CD4-positive, alpha-beta memory T cell (primary cell): ENCODE measurements around the gene MXRA8. TPM values are rescaled to one million over a fixed set of nuclear protein-coding genes. Genes with fewer than 3 reads are reported as not detected.
"Not testable (repeated sequence)": the region's sequence is repeated elsewhere in the genome, so short reads cannot be mapped to it uniquely, and the experiment has no call there.

Experiments
- CTCF ChIA-PET: fragments of 350-600 bp; sonication (Branson Sonifier 250); formaldehyde crosslinking; loops from one replicate; lab custom pipeline; 2021; ENCODE audit warnings: inconsistent platforms; ENCODE audit not compliant: partially characterized antibody; lab: Charles Lee
- POLR2A ChIA-PET: fragments of 350-600 bp; sonication (Branson Sonifier 250); formaldehyde crosslinking; loops from one replicate; lab custom pipeline; 2021; ENCODE audit not compliant: partially characterized antibody; lab: Charles Lee
- DNase-seq, 5 donors: peaks; one replicate each; pipeline versions ENCODE4 v3.0.0 to v3.0.0-alpha.2; 2020 to 2022; ENCODE audit warnings: mixed read lengths in 1 of 5
- H3K27ac ChIP-seq: one replicate; pipeline ENCODE4 v1.7.0; 2013; ENCODE audit warnings: low read depth, low read length
- H3K27me3 ChIP-seq: 2 replicates; pipeline ENCODE4 v1.7.0; 2013; ENCODE audit warnings: mild to moderate bottlenecking, low read length, moderate library complexity; ENCODE audit not compliant: insufficient read depth
- H3K36me3 ChIP-seq: 2 replicates; pipeline ENCODE4 v1.7.0; 2013; ENCODE audit warnings: mild to moderate bottlenecking, low read length, moderate library complexity; ENCODE audit not compliant: insufficient read depth
- H3K4me1 ChIP-seq: 2 replicates; pipeline ENCODE4 v1.7.0; 2013; ENCODE audit warnings: mild to moderate bottlenecking, low read length, moderate library complexity; ENCODE audit not compliant: insufficient read depth
- H3K4me3 ChIP-seq, 2 donors: one replicate each; pipeline ENCODE4 v1.7.0; 2013; ENCODE audit warnings: low read length in 2 of 2, mild to moderate bottlenecking in 1 of 2
- H3K9me3 ChIP-seq, 2 donors: one replicate each; pipeline ENCODE4 v1.7.0; 2013; ENCODE audit warnings: low read length in 2 of 2, control low read depth in 1 of 2; ENCODE audit not compliant: control insufficient read depth in 1 of 2
- H3K27ac Mint-ChIP-seq, 7 donors: one replicate each; pipeline ENCODE4 v1.8.0; 2020 to 2021; ENCODE audit warnings: mixed read lengths in 7 of 7, mild to moderate bottlenecking in 6 of 7, inconsistent platforms in 3 of 7, moderate library complexity in 3 of 7
- H3K27me3 Mint-ChIP-seq, 2 donors: one replicate each; pipeline ENCODE4 v1.8.0; 2020 to 2021; ENCODE audit warnings: mixed read lengths in 2 of 2
- H3K36me3 Mint-ChIP-seq, 2 donors: one replicate each; pipeline ENCODE4 v1.8.0; 2020 to 2021; ENCODE audit warnings: mixed read lengths in 2 of 2, inconsistent platforms in 1 of 2, mild to moderate bottlenecking in 1 of 2
- H3K4me1 Mint-ChIP-seq, 4 donors: one replicate each; pipeline ENCODE4 v1.8.0; 2020 to 2021; ENCODE audit warnings: mixed read lengths in 4 of 4, mild to moderate bottlenecking in 1 of 4
- H3K4me3 Mint-ChIP-seq, 8 donors: one replicate each; pipeline ENCODE4 v1.8.0; 2020 to 2021; ENCODE audit warnings: mixed read lengths in 8 of 8, mild to moderate bottlenecking in 7 of 8, moderate library complexity in 6 of 8, inconsistent platforms in 3 of 8
- H3K9me3 Mint-ChIP-seq, 8 donors: one replicate each; pipeline ENCODE4 v1.8.0; 2020 to 2021; ENCODE audit warnings: mixed read lengths in 8 of 8, mild to moderate bottlenecking in 5 of 8, inconsistent platforms in 3 of 8, moderate library complexity in 1 of 8
- intact Hi-C: fragments of 100-400 bp; cut with micrococcal nuclease; formaldehyde crosslinking; loops from one replicate; pipeline ENCODE4 v1.15.1; 2023
- polyA plus RNA-seq, 2 donors: library from polyadenylated mRNA; unstranded; fragments of 300-500 nt; fragmentation: Illumina TruSeq; gene quantifications; one replicate each; pipeline ENCODE4 v1.2.3, GENCODE V29; 2021
- total RNA-seq, 2 experiments: library from RNA; stranded (reverse); gene quantifications; one replicate each; pipeline ENCODE4 v1.2.3, GENCODE V29; 2021

MXRA8 gene
- total and polyA plus RNA-seq, 4 experiments from 2014 or later: 0.35 to 0.57 TPM; not detected in 2

DNA sequence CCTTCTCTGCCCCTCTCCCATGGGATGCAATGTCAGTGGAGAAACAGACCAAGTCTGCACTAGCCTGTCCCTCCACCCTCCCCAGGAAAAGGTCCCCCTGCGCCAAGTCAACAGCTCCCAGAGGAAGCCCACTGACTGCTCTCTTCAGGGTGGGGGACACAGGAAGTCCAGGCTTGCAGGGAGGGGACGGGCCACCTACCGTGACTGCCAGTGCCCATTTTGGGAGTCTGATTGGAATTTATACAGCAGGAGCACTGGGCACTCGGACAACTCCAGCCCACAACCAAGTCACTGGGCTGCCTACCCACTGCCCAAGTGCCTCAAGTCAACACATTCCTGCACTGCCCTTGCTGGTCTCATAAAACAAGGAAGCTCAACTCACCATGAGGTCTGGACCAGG lies 34.7 kb upstream of the MXRA8 start:
- H3K4me1 ChIP-seq: peaks cover 15% of the 10 kb centered on the region
- no peak overlapping the region for H3K4me3 Mint-ChIP-seq
- H3K4me1 Mint-ChIP-seq: peaks cover 8 to 31% (median 17%) of the 10 kb centered on the region in 4 donors
- peaks cover 78% of the 10 kb centered on the region for H3K36me3 ChIP-seq
- H3K4me3 ChIP-seq: no peak overlapping the region
- H3K27ac Mint-ChIP-seq: peak overlapping the region in 1 of 7 donors; percentile 70
- no peak for DNase-seq
- H3K9me3 Mint-ChIP-seq: no peaks in the 10 kb centered on the region
- ChIA-PET CTCF (no interaction called here), POLR2A (interaction anchor here (1.8 kb wide), 1 partner anchor 18 kb away, joined by 5 read pairs; the partner anchor contains the start of gene AURKAIP1)
- no peak overlapping the region for H3K27ac ChIP-seq
- peaks cover 45 to 72% of the 10 kb centered on the region in 2 donors for H3K36me3 Mint-ChIP-seq
- intact Hi-C loops: no loop called here
- no peaks in the 10 kb centered on the region for H3K9me3 ChIP-seq
- no peaks in the 10 kb centered on the region for H3K27me3 Mint-ChIP-seq
- no peaks in the 10 kb centered on the region for H3K27me3 ChIP-seq

DNA sequence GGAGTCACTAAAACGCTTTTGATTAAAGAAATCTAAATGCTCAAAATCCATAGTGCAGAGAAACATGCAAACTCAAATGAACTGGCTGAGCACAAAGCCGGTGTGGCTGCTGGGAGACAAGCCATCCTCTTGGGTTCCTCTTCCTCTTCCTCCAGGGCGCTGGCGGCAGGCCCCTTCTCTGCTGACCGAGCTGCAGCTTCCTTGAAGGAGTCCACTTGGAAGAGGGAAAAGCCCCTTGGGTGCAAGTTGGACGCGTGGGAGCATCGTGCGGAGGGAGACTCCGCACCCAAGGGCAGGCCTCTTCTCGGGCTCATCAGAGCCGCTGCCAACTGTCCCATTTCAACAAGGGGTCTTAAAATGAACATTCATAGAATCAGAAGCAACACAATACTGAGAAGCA lies 32.9 kb upstream of the MXRA8 start:
- Mint-ChIP-seq H3K36me3 (peaks cover 58 to 78% of the 10 kb centered on the region in 2 donors), H3K4me3 (no peak overlapping the region), H3K4me1 (peaks cover 6 to 23% (median 12%) of the 10 kb centered on the region in 4 donors), H3K9me3 (no peaks in the 10 kb centered on the region), H3K27ac (peak overlapping the region in 1 of 7 donors; percentile 18), H3K27me3 (no peaks in the 10 kb centered on the region)
- Histone ChIP-seq H3K9me3 (no peaks in the 10 kb centered on the region), H3K4me1 (peaks cover 3% of the 10 kb centered on the region), H3K27ac (no peak overlapping the region), H3K36me3 (peaks cover 84% of the 10 kb centered on the region), H3K4me3 (no peak overlapping the region), H3K27me3 (no peaks in the 10 kb centered on the region)
- ChIA-PET POLR2A (interaction anchor here (0.9 to 2.9 kb wide), 4 partner anchors 9 to 16 kb away, joined by 3 to 13 read pairs (median 4); partner anchors contain the start of genes AURKAIP1, CCNL2 and MRPL20), CTCF (no interaction called here)
- intact Hi-C loops: no loop called here
- no peak for DNase-seq

DNA sequence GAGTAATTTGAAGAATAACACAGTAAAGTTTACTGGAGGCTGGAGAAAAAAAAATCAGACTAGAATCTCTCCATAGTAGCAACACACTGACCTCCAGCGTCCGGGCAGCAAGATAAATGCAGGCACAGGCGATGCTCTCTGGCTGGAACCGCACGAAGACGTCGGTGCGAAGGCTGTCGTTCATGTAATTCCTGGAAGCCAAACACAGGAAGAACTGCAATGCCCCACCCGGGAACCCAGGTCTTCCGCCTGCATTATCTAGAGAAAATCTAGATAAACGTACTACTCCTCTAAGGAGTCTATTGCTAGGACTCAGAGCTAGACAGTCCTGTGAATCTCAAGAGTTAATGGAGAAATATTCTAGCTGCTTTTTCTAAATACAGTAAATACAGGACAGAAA lies 32.3 kb upstream of the MXRA8 start:
- H3K9me3 Mint-ChIP-seq: no peaks in the 10 kb centered on the region
- H3K36me3 Mint-ChIP-seq: peaks cover 59 to 82% of the 10 kb centered on the region in 2 donors
- Histone ChIP-seq H3K36me3 (peaks cover 89% of the 10 kb centered on the region), H3K4me3 (no peak overlapping the region), H3K27me3 (no peaks in the 10 kb centered on the region), H3K27ac (no peak overlapping the region), H3K4me1 (peaks cover 3% of the 10 kb centered on the region), H3K9me3 (no peaks in the 10 kb centered on the region)
- DNase-seq: no peak
- H3K4me3 Mint-ChIP-seq: no peak overlapping the region
- H3K27me3 Mint-ChIP-seq: no peaks in the 10 kb centered on the region
- H3K27ac Mint-ChIP-seq: no peak overlapping the region
- CTCF ChIA-PET: no interaction called here
- POLR2A ChIA-PET: interaction anchor here (1.6 to 2.9 kb wide), 2 partner anchors 9 kb away, joined by 3 to 13 read pairs; partner anchors contain the start of gene CCNL2
- H3K4me1 Mint-ChIP-seq: peaks cover 5 to 21% (median 12%) of the 10 kb centered on the region in 4 donors
- intact Hi-C loops: no loop called here

DNA sequence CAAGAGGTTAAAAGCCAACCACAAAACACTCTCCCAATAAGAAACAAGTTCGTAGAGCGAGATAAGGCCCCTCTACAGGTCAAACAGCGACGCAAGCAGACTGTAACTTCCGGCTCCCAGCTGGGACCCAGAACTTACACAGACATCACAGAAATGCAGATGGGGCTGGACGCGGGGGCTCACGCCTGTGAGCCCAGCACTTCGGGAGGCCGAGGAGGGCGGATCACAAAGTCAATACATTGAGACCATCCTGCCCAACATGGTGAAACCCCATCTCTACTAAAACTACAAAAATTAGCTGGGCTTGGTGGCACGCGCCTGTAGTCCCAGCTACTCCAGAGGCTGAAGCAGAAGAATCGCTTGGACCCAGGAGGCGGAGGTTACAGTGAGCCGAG lies 29.7 kb upstream of the MXRA8 start:
- H3K4me3 ChIP-seq: no peak overlapping the region
- Mint-ChIP-seq H3K9me3 (no peaks in the 10 kb centered on the region), H3K27me3 (no peaks in the 10 kb centered on the region), H3K4me1 (peaks cover 0 to 6% (median under 1%) of the 10 kb centered on the region in 4 donors), H3K4me3 (no peak overlapping the region), H3K36me3 (peaks cover 41 to 61% of the 10 kb centered on the region in 2 donors), H3K27ac (no peak overlapping the region)
- no peaks in the 10 kb centered on the region for H3K27me3 ChIP-seq
- H3K27ac ChIP-seq: no peak overlapping the region
- DNase-seq: no peak
- H3K9me3 ChIP-seq: no peaks in the 10 kb centered on the region
- H3K4me1 ChIP-seq: peaks cover 3% of the 10 kb centered on the region
- H3K36me3 ChIP-seq: peaks cover 71% of the 10 kb centered on the region
- intact Hi-C loops: no loop called here
- ChIA-PET POLR2A (interaction anchor here (0.6 to 4.8 kb wide), 4 partner anchors 8 to 223 kb away, joined by 4 to 20 read pairs (median 4); partner anchors contain the start of genes AURKAIP1 and CCNL2), CTCF (no interaction called here)

DNA sequence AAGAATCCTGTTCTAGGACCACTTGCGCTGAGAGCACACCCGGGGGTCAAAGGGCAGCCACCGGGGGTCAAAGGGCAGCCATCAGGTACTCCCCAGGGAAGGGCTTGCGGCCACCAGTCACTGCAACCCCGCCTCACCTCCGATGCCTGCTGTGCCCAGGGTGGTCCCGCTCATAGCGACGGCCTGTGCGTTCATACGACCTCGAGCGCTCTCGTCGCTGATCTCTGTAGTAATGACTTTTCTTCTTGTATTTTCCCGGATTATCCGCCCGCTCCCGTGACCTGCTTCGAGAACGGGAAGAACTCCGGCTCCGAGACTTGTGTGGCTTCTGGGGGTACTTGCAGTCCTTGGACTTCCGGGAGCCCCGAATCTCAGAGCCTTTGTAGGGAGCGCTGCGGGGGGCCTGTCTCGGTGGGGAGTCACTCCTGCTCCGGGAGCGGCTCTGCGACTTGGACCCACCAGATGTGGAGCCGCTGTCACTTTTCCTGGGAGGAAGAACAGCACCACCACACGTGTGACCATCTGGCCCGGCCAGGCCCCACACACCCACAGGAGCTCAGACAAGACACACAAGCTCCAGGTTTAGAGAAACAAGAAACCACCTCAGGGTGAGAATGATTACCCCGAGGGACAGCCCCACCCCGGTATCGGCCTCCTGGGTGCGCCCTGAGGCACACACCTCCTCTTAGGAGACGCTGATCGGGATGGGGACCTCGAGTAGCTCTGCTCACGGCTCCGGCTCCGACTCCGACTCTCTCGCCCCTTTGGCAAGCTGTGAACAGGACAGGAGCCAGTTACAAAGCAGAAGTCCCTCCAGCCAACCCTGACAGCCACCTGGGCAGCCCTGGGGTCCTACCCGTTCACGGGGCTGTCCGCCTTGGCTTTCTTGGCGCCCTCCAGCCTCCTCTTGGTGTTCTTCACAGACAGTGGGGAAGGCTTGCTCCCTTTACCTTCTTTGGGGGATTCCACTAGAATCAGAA lies 29.0 kb upstream of the MXRA8 start:
- H3K4me1 ChIP-seq: no peaks in the 10 kb centered on the region
- no peak overlapping the region for H3K4me3 ChIP-seq
- H3K27ac Mint-ChIP-seq: no peak overlapping the region
- CTCF ChIA-PET: interaction anchor here (1.0 kb wide), 1 partner anchor 16 kb away, joined by 3 read pairs; no protein-coding TSS in a partner anchor
- POLR2A ChIA-PET: interaction anchor here (0.6 to 4.8 kb wide), 5 partner anchors 9 to 224 kb away, joined by 3 to 20 read pairs (median 4); partner anchors contain the start of genes AURKAIP1 and CCNL2
- H3K4me3 Mint-ChIP-seq: no peak overlapping the region
- no peaks in the 10 kb centered on the region for H3K9me3 ChIP-seq
- no peak overlapping the region for H3K27ac ChIP-seq
- peaks cover 64% of the 10 kb centered on the region for H3K36me3 ChIP-seq
- intact Hi-C loops: no loop called here
- no peaks in the 10 kb centered on the region for H3K27me3 ChIP-seq
- no peaks in the 10 kb centered on the region for H3K27me3 Mint-ChIP-seq
- H3K9me3 Mint-ChIP-seq: no peaks in the 10 kb centered on the region
- H3K4me1 Mint-ChIP-seq: peaks cover 0 to 3% (median under 1%) of the 10 kb centered on the region in 4 donors
- H3K36me3 Mint-ChIP-seq: peaks cover 39 to 55% of the 10 kb centered on the region in 2 donors
- no peak for DNase-seq

DNA sequence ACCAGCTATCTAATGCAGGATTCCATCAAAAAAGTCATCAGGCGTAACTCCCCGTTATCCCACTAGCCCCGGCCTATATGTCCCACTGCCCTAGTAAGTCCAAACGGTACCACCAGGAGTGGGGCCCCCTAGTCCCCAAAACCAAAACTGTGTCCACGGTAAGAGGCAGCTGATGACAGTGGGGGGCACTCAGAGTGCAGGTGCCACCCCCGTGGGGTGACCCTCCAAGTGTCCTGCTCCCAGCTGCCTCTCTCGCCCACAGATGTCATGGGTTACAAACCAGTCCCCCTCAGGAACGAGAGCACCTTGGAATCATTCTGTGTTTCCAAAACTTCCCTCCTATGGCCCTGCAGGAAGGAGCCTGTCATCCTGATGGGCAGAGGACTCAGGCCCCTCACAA lies 27.6 kb upstream of the MXRA8 start:
- peaks cover 0 to 1% (median 0%) of the 10 kb centered on the region in 4 donors for H3K4me1 Mint-ChIP-seq
- H3K27ac Mint-ChIP-seq: peak overlapping the region in 1 of 7 donors; percentile 55
- DNase-seq: no peak
- H3K27me3 Mint-ChIP-seq: no peaks in the 10 kb centered on the region
- no peak overlapping the region for H3K27ac ChIP-seq
- H3K36me3 ChIP-seq: peaks cover 50% of the 10 kb centered on the region
- no peaks in the 10 kb centered on the region for H3K27me3 ChIP-seq
- H3K4me3 Mint-ChIP-seq: no peak overlapping the region
- H3K4me1 ChIP-seq: no peaks in the 10 kb centered on the region
- intact Hi-C loops: no loop called here
- ChIA-PET POLR2A (interaction anchor here (0.8 to 4.8 kb wide), 3 partner anchors 10 to 14 kb away, joined by 3 to 20 read pairs (median 3); partner anchors contain the start of genes AURKAIP1 and CCNL2), CTCF (interaction anchor here (1.0 kb wide), 1 partner anchor 14 kb away, joined by 3 read pairs; no protein-coding TSS in a partner anchor)
- no peak overlapping the region for H3K4me3 ChIP-seq
- peaks cover 30 to 41% of the 10 kb centered on the region in 2 donors for H3K36me3 Mint-ChIP-seq
- H3K9me3 ChIP-seq: no peaks in the 10 kb centered on the region
- H3K9me3 Mint-ChIP-seq: no peaks in the 10 kb centered on the region

DNA sequence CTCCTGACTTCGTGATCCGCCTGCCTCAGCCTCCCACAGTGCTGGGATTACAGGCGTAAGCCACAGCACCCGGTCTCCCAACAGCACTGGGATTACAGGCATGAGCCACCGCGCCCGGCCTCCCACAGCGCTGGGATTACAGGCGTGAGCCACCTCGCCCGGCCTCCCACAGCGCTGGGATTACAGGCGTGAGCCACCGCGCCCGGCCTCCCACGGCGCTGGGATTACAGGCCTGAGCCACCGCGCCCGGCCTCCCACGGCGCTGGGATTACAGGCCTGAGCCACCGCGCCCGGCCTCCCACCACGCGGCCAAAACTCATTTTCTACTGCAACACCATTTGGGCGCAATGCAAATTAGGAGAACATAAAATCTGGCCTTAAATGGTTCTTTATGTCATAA lies 27.0 kb upstream of the MXRA8 start:
- CTCF ChIA-PET: interaction anchor here (1.5 kb wide), 1 partner anchor 14 kb away, joined by 6 read pairs; no protein-coding TSS in a partner anchor
- H3K27ac ChIP-seq, H3K27me3 Mint-ChIP-seq, H3K4me3 ChIP-seq, H3K4me3 Mint-ChIP-seq, H3K9me3 Mint-ChIP-seq, H3K4me1 ChIP-seq, H3K27ac Mint-ChIP-seq, H3K27me3 ChIP-seq, intact Hi-C loops, DNase-seq, H3K4me1 Mint-ChIP-seq, H3K9me3 ChIP-seq: not testable (repeated sequence)
- H3K36me3 Mint-ChIP-seq: peaks cover 24 to 35% of the 10 kb centered on the region in 2 donors
- POLR2A ChIA-PET: interaction anchor here (0.8 to 4.8 kb wide), 2 partner anchors 10 to 14 kb away, joined by 3 to 20 read pairs; partner anchors contain the start of genes AURKAIP1 and CCNL2
- peaks cover 44% of the 10 kb centered on the region for H3K36me3 ChIP-seq
